Adrenal gland (tissue), 12 donors: ENCODE data around the gene FAM219A. TPM values are rescaled to one million over a fixed set of nuclear protein-coding genes. Genes with fewer than 3 reads are reported as not detected.
A peak's percentile ranks its signal among the peaks of the same experiment; 100 is the strongest.

Source experiments
- DNase-seq, 7 donors: peaks; one replicate each; pipeline ENCODE4 v3.0.0-alpha.2; 2019 to 2020
- H3K27ac ChIP-seq, 5 donors: fragments of 200-600 bp; sonication (generic) in 4 of 5; 1 replicate in 3 of 5; 2 replicates in 2 of 5; pipeline versions ENCODE4 v1.5.1 to v1.8.0; 2016 to 2020; ENCODE audit warnings: mild to moderate bottlenecking in 1 of 5
- H3K27me3 ChIP-seq: fragments of 200-600 bp; 2 replicates; pipeline ENCODE4 v1.8.0; 2021
- H3K36me3 ChIP-seq, 2 donors: fragments of 200-600 bp; replicated peaks in 1 of 2; 1 replicate in 1 of 2; 2 replicates in 1 of 2; pipeline versions ENCODE4 v1.5.1 to v1.8.0; 2018 to 2022
- H3K4me1 ChIP-seq, 2 donors: fragments of 200-600 bp; replicated peaks in 1 of 2; 1 replicate in 1 of 2; 2 replicates in 1 of 2; pipeline versions ENCODE4 v1.5.1 to v1.8.0; 2018 to 2021
- H3K4me3 ChIP-seq, 4 donors: fragments of 200-600 bp; sonication (generic) in 3 of 4; one replicate each; pipeline ENCODE4 v1.5.1; 2016 to 2018
- H3K9me3 ChIP-seq, 3 donors: fragments of 200-600 bp; sonication (generic) in 1 of 3; replicated peaks in 1 of 3; 1 replicate in 2 of 3; 2 replicates in 1 of 3; pipeline versions ENCODE4 v1.5.1 to v1.8.0; 2016 to 2021
- CTCF ChIP-seq, 6 experiments: fragments of 450-650 bp in 4 of 6; fragments of 200-600 bp in 2 of 6; sonication (generic) in 1 of 6; IDR thresholded peaks; 1 replicate in 5 of 6; 2 replicates in 1 of 6; pipeline versions ENCODE4 v1.5.1 to v1.8.0; 2016 to 2021; ENCODE audit warnings: antibody characterized with exemption in 6 of 6, mild to moderate bottlenecking in 2 of 6, moderate library complexity in 1 of 6
- POLR2A ChIP-seq, 2 donors: fragments of 450-650 bp; IDR thresholded peaks; one replicate each; pipeline ENCODE4 v1.6.1; 2017; ENCODE audit warnings: antibody characterized with exemption in 2 of 2, mild to moderate bottlenecking in 2 of 2, moderate library complexity in 1 of 2
- WGBS, 4 donors: extraction: QIAGEN DNeasy Blood & Tissue Kit in 2 of 4; methylation state at CpG; one replicate each; pipeline versions ENCODE4 v1.1.5 to v1.1.7; 2013 to 2017; 5-methylcytosine and 5-hydroxymethylcytosine counted together
- intact Hi-C, 2 donors: fragments of 100-400 bp; cut with DNase I; formaldehyde crosslinking; loops; one replicate each; pipeline versions ENCODE4 v1.14.1 to v1.15.0; 2022 to 2023
- polyA plus RNA-seq, 3 donors: library from polyadenylated mRNA; stranded (reverse); fragments of 200-250 nt in 2 of 3; fragments of 350-450 nt in 1 of 3; fragmentation: Illumina TruSeq in 1 of 3; extraction: RNeasy Lipid Tissue Mini Kit (QIAGEN cat#74804) in 1 of 3; gene quantifications; one replicate each; pipeline ENCODE4 v1.2.3, GENCODE V29; 2013 to 2014
- total RNA-seq, 9 donors: library from RNA; depleted of rRNA in 4 of 9; stranded (reverse); fragments of >200 nt in 4 of 9; fragments of 120-200 nt in 1 of 9; fragmentation: NEBNext Ultra II Directional in 1 of 9; extraction: Animal tissue kit (Norgen Biotek cat#: 25700) in 1 of 9; gene quantifications; one replicate each; pipeline versions ENCODE4 v1.1.0 to v1.2.4, GENCODE V29; 2013 to 2023
- donor health status: healthy with polysubstance abuse.
- donor health status: Bipolar disorder and iron deficiency.
- donor health status: DM: yes; HTN: yes; CAD: no.
- donor health status: DM: no; HTN: no; CAD: no.
- donor health status: DM: no; HTN: no; CAD: no.
- donor health status: DM: yes; HTN: yes; CAD: no.

The FAM219A gene
- total and polyA plus RNA-seq, 12 donors = 7.6 to 26.9 (median 14.9) TPM

GRCh38 chr9:34378376-34379060 lies 79.9 kb downstream of the FAM219A start:
- no peaks in the 10 kb centered on the region for H3K36me3 ChIP-seq
- H3K9me3 ChIP-seq = no peaks in the 10 kb centered on the region
- H3K27ac ChIP-seq = no peak overlapping the region
- H3K27me3 ChIP-seq = no peaks in the 10 kb centered on the region
- H3K4me1 ChIP-seq = peaks cover 10 to 33% of the 10 kb centered on the region in 2 donors
- no peak for TF ChIP-seq POLR2A (IDR thresholded peaks at IDR 0.05)
- TF ChIP-seq CTCF (IDR thresholded peaks at IDR 0.05) = no peak
- WGBS, 4 donors = 90 to 100% (median 96%) methylated on average over 3 of the region's 3 CpGs
- H3K4me3 ChIP-seq = no peak overlapping the region
- intact Hi-C loops = loop anchor here (2.0 to 5.0 kb wide), 2 partner anchors 41 to 46 kb away; no protein-coding TSS in a partner anchor
- no peak for DNase-seq

GRCh38 chr9:34377404-34377746 lies 81.0 kb downstream of the FAM219A start:
- TF ChIP-seq CTCF (IDR thresholded peaks at IDR 0.05) = no peak
- no peak for TF ChIP-seq POLR2A (IDR thresholded peaks at IDR 0.05)

GRCh38 chr9:34376596-34377403 lies 81.6 kb downstream of the FAM219A start, which contains the start of gene MYORG:
MYORG (minus strand) TSS chr9:34376898; CDS start chr9:34372943, 3,955 bp downstream.
- TF ChIP-seq CTCF (IDR thresholded peaks at IDR 0.05) (no peak), POLR2A (IDR thresholded peaks at IDR 0.05) (peak; percentile 36 to 87)
- peak; percentile 96 to 99 (median 98) for DNase-seq
- Histone ChIP-seq H3K4me1 (peaks cover 10 to 33% of the 10 kb centered on the region in 2 donors), H3K27me3 (no peaks in the 10 kb centered on the region), H3K27ac (peak within 1 kb of the TSS; percentile 18 to 80 (median 46)), H3K9me3 (no peaks in the 10 kb centered on the region), H3K36me3 (peaks cover 0 to 4% of the 10 kb centered on the region in 2 donors), H3K4me3 (peak within 1 kb of the TSS in 3 of 4 donors; percentile 20 to 59 (median 46))
- intact Hi-C loops = loop anchor here in 1 of 2 donors (5.0 kb wide), 1 partner anchor 39 kb away; no protein-coding TSS in a partner anchor
- WGBS, 4 donors = 0 to 5% (median 1%) methylated on average over 6 to 54 of the region's 54 CpGs

More at GRCh38 chr9:34377404-34377746, 81.0 kb downstream of the FAM219A start:
- Histone ChIP-seq H3K9me3 (no peaks in the 10 kb centered on the region), H3K27ac (peak overlapping the region; percentile 18 to 80 (median 46)), H3K4me1 (peaks cover 10 to 33% of the 10 kb centered on the region in 2 donors), H3K27me3 (no peaks in the 10 kb centered on the region), H3K4me3 (peak overlapping the region in 3 of 4 donors; percentile 20 to 59 (median 46)), H3K36me3 (no peaks in the 10 kb centered on the region)
- DNase-seq = peak; percentile 52 to 72 (median 59)
- 3 to 5% (median 4%) methylated on average over 17 to 21 of the region's 21 CpGs for WGBS, 4 donors
- intact Hi-C loops = loop anchor here in 1 of 2 donors (5.0 kb wide), 1 partner anchor 40 kb away; no protein-coding TSS in a partner anchor
